H9 (cell line): ENCODE results near the gene RYR3. TPM values are rescaled to one million over a fixed set of nuclear protein-coding genes. Genes with fewer than 3 reads are reported as not detected.

ENCODE experiments used
- DNase-seq: peaks from one replicate; pipeline ENCODE4 v3.0.0-alpha.2; 2017
- H2AFZ ChIP-seq: one replicate; pipeline ENCODE4 v1.6.1; 2013; ENCODE audit warnings: mild to moderate bottlenecking, low read length, control low read depth, moderate library complexity
- H2AK5ac ChIP-seq: 2 replicates; pipeline ENCODE4 v1.6.1; 2013; ENCODE audit warnings: low read length, control low read depth, mixed read lengths; ENCODE audit not compliant: insufficient read length
- H2BK120ac ChIP-seq: one replicate; pipeline ENCODE4 v1.6.1; 2013; ENCODE audit warnings: low read depth, mild to moderate bottlenecking, low read length, control low read depth, inconsistent platforms; ENCODE audit not compliant: poor library complexity, severe bottlenecking
- H2BK12ac ChIP-seq: 2 replicates; pipeline ENCODE4 v1.6.1; 2013; ENCODE audit warnings: low read length, control low read depth, mixed read lengths, low read depth; ENCODE audit not compliant: insufficient read length
- H2BK15ac ChIP-seq: 2 replicates; pipeline ENCODE4 v1.6.1; 2013; ENCODE audit warnings: low read depth, low read length, control low read depth
- H2BK20ac ChIP-seq: one replicate; pipeline ENCODE4 v1.6.1; 2013; ENCODE audit warnings: low read depth, mild to moderate bottlenecking, low read length, control low read depth, inconsistent platforms; ENCODE audit not compliant: poor library complexity, severe bottlenecking
- H2BK5ac ChIP-seq: 2 replicates; pipeline ENCODE4 v1.6.1; 2013; ENCODE audit warnings: low read length, control low read depth, mixed read lengths; ENCODE audit not compliant: insufficient read length
- H3K14ac ChIP-seq: 2 replicates; pipeline ENCODE4 v1.6.1; 2013; ENCODE audit warnings: low read length, control low read depth; ENCODE audit not compliant: insufficient read depth
- H3K18ac ChIP-seq: 2 replicates; pipeline ENCODE4 v1.6.1; 2013; ENCODE audit warnings: low read depth, mild to moderate bottlenecking, mixed read lengths, low read length, control low read depth; ENCODE audit not compliant: insufficient read length
- H3K23ac ChIP-seq: 2 replicates; pipeline ENCODE4 v1.6.1; 2013; ENCODE audit warnings: low read length, control low read depth, mixed read lengths, low read depth; ENCODE audit not compliant: insufficient read length
- H3K23me2 ChIP-seq: 2 replicates; pipeline ENCODE4 v1.6.1; 2013; ENCODE audit warnings: low read depth, mild to moderate bottlenecking, mixed read lengths, low read length, control low read depth; ENCODE audit not compliant: insufficient read length, poor library complexity, severe bottlenecking
- H3K27ac ChIP-seq: 2 replicates; pipeline ENCODE4 v1.5.1; 2013; ENCODE audit warnings: low read length, control low read depth, mixed read lengths, low read depth; ENCODE audit not compliant: insufficient read length
- H3K27me3 ChIP-seq: 2 replicates; pipeline ENCODE4 v1.6.1; 2013; ENCODE audit warnings: low read length, control low read depth, inconsistent platforms; ENCODE audit not compliant: insufficient read depth
- H3K4ac ChIP-seq: 2 replicates; pipeline ENCODE4 v1.6.1; 2013; ENCODE audit warnings: low read depth, mild to moderate bottlenecking, control low read depth, inconsistent platforms, low read length, moderate library complexity
- H3K4me1 ChIP-seq: 2 replicates; pipeline ENCODE4 v1.6.1; 2013; ENCODE audit warnings: low read length, control low read depth, inconsistent platforms; ENCODE audit not compliant: insufficient read depth
- H3K4me2 ChIP-seq: 2 replicates; pipeline ENCODE4 v1.6.1; 2013; ENCODE audit warnings: low read length, control low read depth, mixed read lengths; ENCODE audit not compliant: insufficient read length, insufficient read depth
- H3K56ac ChIP-seq: 2 replicates; pipeline ENCODE4 v1.6.1; 2013; ENCODE audit warnings: low read depth, mild to moderate bottlenecking, mixed read lengths, low read length, control low read depth; ENCODE audit not compliant: insufficient read length
- H3K79me1 ChIP-seq: 2 replicates; pipeline ENCODE4 v1.6.1; 2013; ENCODE audit warnings: low read depth, mild to moderate bottlenecking, moderate library complexity, low read length, control low read depth, inconsistent platforms; ENCODE audit not compliant: insufficient read depth, poor library complexity, severe bottlenecking
- H3K79me2 ChIP-seq: 2 replicates; pipeline ENCODE4 v1.6.1; 2013; ENCODE audit warnings: low read length, control low read depth, inconsistent platforms; ENCODE audit not compliant: insufficient read depth
- H3K9ac ChIP-seq: 2 replicates; pipeline ENCODE4 v1.6.1; 2013; ENCODE audit warnings: low read length, control low read depth, mixed read lengths; ENCODE audit not compliant: insufficient read length; ENCODE audit errors: extremely low read depth
- H3K9me3 ChIP-seq: one replicate; pipeline ENCODE4 v1.6.1; 2013; ENCODE audit warnings: low read depth, low read length, inconsistent platforms; ENCODE audit not compliant: control insufficient read depth
- H3T11ph ChIP-seq: one replicate; pipeline ENCODE4 v1.6.1; 2013; ENCODE audit warnings: mild to moderate bottlenecking, low read length, control low read depth, inconsistent platforms
- H4K20me1 ChIP-seq: one replicate; pipeline ENCODE4 v1.6.1; 2013; ENCODE audit not compliant: control insufficient read depth, insufficient read length, insufficient read depth
- H4K5ac ChIP-seq: 2 replicates; pipeline ENCODE4 v1.6.1; 2013; ENCODE audit warnings: low read depth, mild to moderate bottlenecking, mixed read lengths, low read length, control low read depth; ENCODE audit not compliant: insufficient read length
- H4K8ac ChIP-seq: replicated peaks from 2 replicates; pipeline ENCODE4 v1.6.1; 2013; ENCODE audit warnings: low read length, control low read depth, mixed read lengths, low read depth; ENCODE audit not compliant: insufficient read length
- H4K91ac ChIP-seq: 2 replicates; pipeline ENCODE4 v1.6.1; 2013; ENCODE audit warnings: low read depth, mild to moderate bottlenecking, moderate library complexity, mixed read lengths, low read length, control low read depth; ENCODE audit not compliant: insufficient read length
- H3K27ac Mint-ChIP-seq, 3 experiments: 2 replicates in 2 of 3; 3 replicates in 1 of 3; pipeline ENCODE4 v1.8.0; 2020 to 2021; ENCODE audit warnings: mixed read lengths in 3 of 3, mild to moderate bottlenecking in 1 of 3, moderate library complexity in 1 of 3
- H3K27me3 Mint-ChIP-seq: 2 replicates; pipeline ENCODE4 v1.8.0; 2021; ENCODE audit warnings: low read depth, mild to moderate bottlenecking, moderate library complexity, mixed read lengths
- H3K36me3 Mint-ChIP-seq, 3 experiments: 2 replicates in 2 of 3; 3 replicates in 1 of 3; pipeline ENCODE4 v1.8.0; 2020 to 2021; ENCODE audit warnings: low read depth in 3 of 3, mixed read lengths in 3 of 3; ENCODE audit not compliant: insufficient read depth in 1 of 3
- H3K4me1 Mint-ChIP-seq, 2 experiments: 2 replicates each; pipeline ENCODE4 v1.8.0; 2020; ENCODE audit warnings: mixed read lengths in 2 of 2
- H3K4me3 Mint-ChIP-seq, 2 experiments: 2 replicates in 1 of 2; 3 replicates in 1 of 2; pipeline ENCODE4 v1.8.0; 2020 to 2021; ENCODE audit warnings: mild to moderate bottlenecking in 2 of 2, mixed read lengths in 2 of 2, moderate library complexity in 1 of 2
- H3K9me3 Mint-ChIP-seq, 2 experiments: 2 replicates in 1 of 2; 3 replicates in 1 of 2; pipeline ENCODE4 v1.8.0; 2020; ENCODE audit warnings: mild to moderate bottlenecking in 2 of 2, mixed read lengths in 2 of 2, moderate library complexity in 1 of 2
- CTCF ChIP-seq: fragments of 200-600 bp; sonication (generic); conservative IDR thresholded peaks from 3 replicates; pipeline ENCODE4 v1.8.0; 2021; ENCODE audit warnings: antibody characterized with exemption, mild to moderate bottlenecking
- WGBS: extraction: QIAGEN DNeasy Blood & Tissue Kit; methylation state at CpG from one replicate; pipeline ENCODE4 v1.1.7; 2013; ENCODE audit warnings: missing lambda C conversion rate, low lambda C conversion rate, mixed read lengths; ENCODE audit not compliant: insufficient read length; ENCODE audit errors: extremely low coverage; 5-methylcytosine and 5-hydroxymethylcytosine counted together
- total RNA-seq: library from RNA; stranded (reverse); gene quantifications from 2 replicates; pipeline ENCODE4 v1.2.1, GENCODE V29; 2021

RYR3 gene
- total RNA-seq, 1 experiment from 2014 or later: 0.85 TPM

GRCh38 chr15:33722673-33723015, 411.9 kb downstream of the RYR3 start:
- H3K23ac ChIP-seq: no peak overlapping the region
- no peak overlapping the region for H3K18ac ChIP-seq
- no peak overlapping the region for H3K4me2 ChIP-seq
- Mint-ChIP-seq H3K36me3 (no peaks in the 10 kb centered on the region), H3K27ac (no peak overlapping the region), H3K9me3 (no peaks in the 10 kb centered on the region; a peak in 1 of 5 replicates), H3K27me3 (no peaks in the 10 kb centered on the region; the same call in 1 of the 2 replicates), H3K4me1 (no peaks in the 10 kb centered on the region), H3K4me3 (no peak overlapping the region)
- no peak for DNase-seq
- no peaks in the 10 kb centered on the region for H3K23me2 ChIP-seq
- H3K4ac ChIP-seq: no peak overlapping the region
- no peaks in the 10 kb centered on the region for H4K20me1 ChIP-seq
- H2AK5ac ChIP-seq: no peak overlapping the region
- H3K27ac ChIP-seq: no peak overlapping the region
- no peak overlapping the region for H3K9ac ChIP-seq
- H3K79me2 ChIP-seq: no peaks in the 10 kb centered on the region
- H3K14ac ChIP-seq: no peak overlapping the region
- WGBS: no CpG with 5 or more reads among the region's 12 CpGs
- no peak overlapping the region for H2BK5ac ChIP-seq
- H3K27me3 ChIP-seq: no peaks in the 10 kb centered on the region
- H2BK12ac ChIP-seq: no peak overlapping the region
- H2BK15ac ChIP-seq: no peak overlapping the region
- no peak overlapping the region for H4K5ac ChIP-seq
- H3K79me1 ChIP-seq: no peaks in the 10 kb centered on the region
- TF ChIP-seq CTCF: no peak
- H3K4me1 ChIP-seq: no peaks in the 10 kb centered on the region
- H2AFZ ChIP-seq: no peak overlapping the region
- H3T11ph ChIP-seq: no peak overlapping the region
- H3K56ac ChIP-seq: no peak overlapping the region
- H2BK20ac ChIP-seq: no peak overlapping the region
- H4K8ac ChIP-seq: no peak overlapping the region
- H2BK120ac ChIP-seq: no peak overlapping the region
- H4K91ac ChIP-seq: no peak overlapping the region
- no peaks in the 10 kb centered on the region for H3K9me3 ChIP-seq
